Tibial artery (tissue), 4 donors: ENCODE measurements around the gene SETD6.

ENCODE experiments used
- DNase-seq, 2 donors: peaks; one replicate each; pipeline ENCODE4 v3.0.0-alpha.2; 2019
- H3K27ac ChIP-seq, 2 donors: fragments of 200-600 bp; sonication (generic) in 1 of 2; 1 replicate in 1 of 2; 2 replicates in 1 of 2; pipeline ENCODE4 v1.5.1; 2018 to 2019; ENCODE audit warnings: mild to moderate bottlenecking in 1 of 2
- H3K27me3 ChIP-seq, 2 donors: fragments of 200-600 bp; sonication (generic) in 1 of 2; one replicate each; pipeline versions ENCODE4 v1.5.1 to v1.6.0; 2016 to 2019
- H3K36me3 ChIP-seq, 3 donors: fragments of 200-600 bp; sonication (generic) in 2 of 3; one replicate each; pipeline ENCODE4 v1.5.1; 2016 to 2019; ENCODE audit warnings: mild to moderate bottlenecking in 2 of 3
- H3K4me1 ChIP-seq, 4 donors: fragments of 200-600 bp; sonication (generic) in 2 of 4; 1 replicate in 3 of 4; 2 replicates in 1 of 4; pipeline ENCODE4 v1.5.1; 2016 to 2019
- H3K4me3 ChIP-seq, 2 donors: fragments of 200-600 bp; sonication (generic) in 1 of 2; 1 replicate in 1 of 2; 2 replicates in 1 of 2; pipeline ENCODE4 v1.5.1; 2018 to 2019; ENCODE audit warnings: mild to moderate bottlenecking in 2 of 2
- H3K9me3 ChIP-seq, 3 donors: fragments of 200-600 bp; sonication (generic) in 1 of 3; one replicate each; pipeline ENCODE4 v1.5.1; 2016 to 2019
- CTCF ChIP-seq, 2 experiments: fragments of 200-600 bp in 1 of 2; fragments of 450-650 bp in 1 of 2; IDR thresholded peaks; one replicate each; pipeline ENCODE4 v1.5.1; 2017 to 2019; ENCODE audit warnings: antibody characterized with exemption in 2 of 2, mild to moderate bottlenecking in 1 of 2, moderate library complexity in 1 of 2
- intact Hi-C: fragments of 100-400 bp; cut with DNase I; formaldehyde crosslinking; loops from one replicate; pipeline ENCODE4 v1.15.0; 2023; ENCODE audit warnings: low total_unique reads

SETD6 gene

GRCh38 chr16:58533751-58534470 is 18.6 kb downstream of the SETD6 start:
- Histone ChIP-seq H3K9me3 (no peaks in the 10 kb centered on the region), H3K4me1 (no peaks in the 10 kb centered on the region), H3K27ac (no peak overlapping the region), H3K36me3 (peaks cover 95 to 98% (median 96%) of the 10 kb centered on the region in 3 donors), H3K27me3 (no peaks in the 10 kb centered on the region), H3K4me3 (no peak overlapping the region)
- no peak for DNase-seq
- intact Hi-C loops = loop anchor here (5.0 kb wide), 1 partner anchor 43 kb away; no protein-coding TSS in a partner anchor
- no peak for TF ChIP-seq CTCF (IDR thresholded peaks at IDR 0.05)

GRCh38 chr16:58535100-58535499 is 19.8 kb downstream of the SETD6 start:
- Histone ChIP-seq H3K36me3 (peaks cover 96 to 99% (median 98%) of the 10 kb centered on the region in 3 donors), H3K27me3 (no peaks in the 10 kb centered on the region), H3K4me1 (no peaks in the 10 kb centered on the region), H3K4me3 (no peak overlapping the region), H3K9me3 (no peaks in the 10 kb centered on the region), H3K27ac (no peak overlapping the region)
- TF ChIP-seq CTCF (IDR thresholded peaks at IDR 0.05) = no peak
- intact Hi-C loops = no loop called here
- no peak for DNase-seq

GRCh38 chr16:58536278-58536677 is 21.0 kb downstream of the SETD6 start:
- Histone ChIP-seq H3K27ac (no peak overlapping the region), H3K4me3 (no peak overlapping the region), H3K9me3 (no peaks in the 10 kb centered on the region), H3K4me1 (no peaks in the 10 kb centered on the region), H3K36me3 (peaks cover 96 to 100% (median 99%) of the 10 kb centered on the region in 3 donors), H3K27me3 (no peaks in the 10 kb centered on the region)
- no peak for DNase-seq
- no peak for TF ChIP-seq CTCF (IDR thresholded peaks at IDR 0.05)
- intact Hi-C loops = no loop called here

- Histone ChIP-seq H3K27me3 (no peaks in the 10 kb centered on the region), H3K9me3 (no peaks in the 10 kb centered on the region), H3K36me3 (peaks cover 96 to 100% (median 99%) of the 10 kb centered on the region in 3 donors), H3K27ac (no peak overlapping the region), H3K4me1 (no peaks in the 10 kb centered on the region), H3K4me3 (no peak overlapping the region)
- intact Hi-C loops = no loop called here
- no peak for DNase-seq
- no peak for TF ChIP-seq CTCF (IDR thresholded peaks at IDR 0.05)
These were observed 22.0 kb downstream of the SETD6 start for GRCh38 chr16:58537124-58537906.

GRCh38 chr16:58541711-58542110 is 26.4 kb downstream of the SETD6 start:
- H3K4me1 ChIP-seq = no peaks in the 10 kb centered on the region
- H3K27ac ChIP-seq = no peak overlapping the region
- no peak for DNase-seq
- TF ChIP-seq CTCF (IDR thresholded peaks at IDR 0.05) = no peak
- no peaks in the 10 kb centered on the region for H3K27me3 ChIP-seq
- peaks cover 98 to 100% (median 99%) of the 10 kb centered on the region in 3 donors for H3K36me3 ChIP-seq
- no peaks in the 10 kb centered on the region for H3K9me3 ChIP-seq
- no peak overlapping the region for H3K4me3 ChIP-seq
- intact Hi-C loops = no loop called here
